Measurements from ENCODE around the gene TPRX2.
A peak's percentile ranks its signal among the peaks of the same experiment; 100 is the strongest.
"Not testable (repeated sequence)": the region's sequence is repeated elsewhere in the genome, so short reads cannot be mapped to it uniquely, and the experiment has no call there.

The TPRX2 gene

GRCh38 chr19:47858646-47859285, at the start of gene TPRX2:
TSS of gene TPRX2 (plus strand) at chr19:47859235. CDS start at chr19:47859247, 12 bp downstream.
- not testable (repeated sequence) for DNase-seq (ENCODE audit: low read depth)

- DNase-seq (ENCODE audit: low read depth) = peak; percentile 32
These were observed 45.6 kb upstream of the TPRX2 start for GRCh38 chr19:47813304-47813994.

GRCh38 chr19:47813995-47814328, 45.1 kb upstream of the TPRX2 start:
- DNase-seq (ENCODE audit: low read depth) = no peak

- DNase-seq (ENCODE audit: low read depth) = not testable (repeated sequence)
These were observed 42.8 kb upstream of the TPRX2 start for GRCh38 chr19:47816270-47816669.

- DNase-seq (ENCODE audit: low read depth) = not testable (repeated sequence)
These were observed 40.8 kb upstream of the TPRX2 start for GRCh38 chr19:47818221-47818620.

- no peak for DNase-seq (ENCODE audit: low read depth)
These were observed 39.2 kb upstream of the TPRX2 start for GRCh38 chr19:47819858-47820257.

GRCh38 chr19:47820410-47820809, 38.6 kb upstream of the TPRX2 start:
- no peak for DNase-seq (ENCODE audit: low read depth)

- no peak for DNase-seq (ENCODE audit: low read depth)
These were observed 37.5 kb upstream of the TPRX2 start, which contains the start of gene CRX for GRCh38 chr19:47821460-47822020. TSS of gene CRX (plus strand) at chr19:47821937. CDS start at chr19:47834444, 12,507 bp downstream.

- DNase-seq (ENCODE audit: low read depth) = no peak
These were observed 34.6 kb upstream of the TPRX2 start for GRCh38 chr19:47824396-47824795.

- DNase-seq (ENCODE audit: low read depth) = no peak
These were observed 32.2 kb upstream of the TPRX2 start for GRCh38 chr19:47826800-47827199.

- DNase-seq (ENCODE audit: low read depth) = no peak
These were observed 26.3 kb upstream of the TPRX2 start for GRCh38 chr19:47832723-47833122.

GRCh38 chr19:47836038-47836437, 23.0 kb upstream of the TPRX2 start:
- DNase-seq (ENCODE audit: low read depth) = no peak

- DNase-seq (ENCODE audit: low read depth) = no peak
These were observed 19.6 kb upstream of the TPRX2 start for GRCh38 chr19:47839411-47839810.

- DNase-seq (ENCODE audit: low read depth) = no peak
These were observed 19.1 kb upstream of the TPRX2 start for GRCh38 chr19:47839913-47840312.

- no peak for DNase-seq (ENCODE audit: low read depth)
These were observed 16.1 kb upstream of the TPRX2 start for GRCh38 chr19:47842941-47843340.

- no peak for DNase-seq (ENCODE audit: low read depth)
These were observed 10.6 kb upstream of the TPRX2 start for GRCh38 chr19:47848425-47848822.

- no peak for DNase-seq (ENCODE audit: low read depth)
These were observed 10.1 kb upstream of the TPRX2 start for GRCh38 chr19:47848823-47849473.

- DNase-seq (ENCODE audit: low read depth) = no peak
These were observed 6.0 kb upstream of the TPRX2 start for GRCh38 chr19:47853003-47853402.

- no peak for DNase-seq (ENCODE audit: low read depth)
These were observed 4.6 kb upstream of the TPRX2 start for GRCh38 chr19:47854459-47854858.

GRCh38 chr19:47858231-47858630, 804 bp upstream of the TPRX2 start:
- not testable (repeated sequence) for DNase-seq (ENCODE audit: low read depth)

- DNase-seq (ENCODE audit: low read depth) = not testable (repeated sequence)
These were observed 803 bp downstream of the TPRX2 start for GRCh38 chr19:47859838-47860237.

- no peak for DNase-seq (ENCODE audit: low read depth)
These were observed 1.7 kb downstream of the TPRX2 start for GRCh38 chr19:47860602-47861297.
